T-helper 2 cell (primary cell): ENCODE data around the gene GOT1.

Experiments used
- DNase-seq, 5 experiments: peaks; one replicate each; pipeline versions ENCODE4 v3.0.0 to v3.0.0-alpha.2; 2012 to 2022

Gene GOT1

DNA sequence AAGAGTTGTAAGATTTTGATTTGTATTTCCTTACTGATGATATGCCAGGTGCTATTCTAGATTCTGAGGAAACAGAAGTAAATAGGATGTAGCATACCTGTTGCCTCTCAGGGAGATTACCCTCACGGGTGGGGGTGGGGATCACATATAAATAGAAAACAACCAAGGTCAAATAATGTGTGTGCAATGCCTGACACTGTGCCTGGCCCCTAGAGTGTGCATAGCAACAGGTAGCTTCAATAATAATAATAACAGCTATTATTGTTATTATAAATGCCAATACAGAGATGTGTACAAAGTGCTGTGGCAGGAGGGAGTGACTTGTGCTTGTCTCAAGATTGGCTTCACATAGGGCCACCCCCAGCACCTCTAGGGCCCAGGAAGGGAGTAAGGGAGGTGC lies 77.2 kb downstream of the GOT1 start:
- no peak for DNase-seq

DNA sequence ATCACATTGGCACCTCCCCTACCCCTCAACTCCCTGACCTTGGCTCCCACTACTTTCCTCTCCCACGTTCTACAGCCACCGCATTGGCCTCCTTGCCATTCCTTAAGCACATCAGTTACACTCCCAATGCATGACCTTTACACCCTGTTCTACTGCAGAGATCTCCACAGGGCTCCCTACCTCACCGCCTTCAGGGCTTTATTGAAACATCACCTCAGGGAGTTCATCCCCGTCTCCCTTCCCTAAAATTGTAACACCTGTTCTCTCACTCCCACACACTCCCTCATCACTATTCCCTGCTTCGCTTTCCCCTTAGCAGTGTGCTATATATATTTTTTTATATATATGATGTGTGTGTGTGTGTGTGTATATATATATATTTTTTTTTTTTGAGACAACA lies 82.8 kb downstream of the GOT1 start:
- DNase-seq, result no peak
